Omental fat pad (tissue), 4 donors: Measurements from ENCODE around the gene OVCH1. TPM values are rescaled to one million over a fixed set of nuclear protein-coding genes. Genes with fewer than 3 reads are reported as not detected.

ENCODE experiments used
- ATAC-seq: fragments of 150-250 bp; one replicate; pipeline ENCODE4 v1.9.1; 2016; ENCODE audit warnings: mild to moderate bottlenecking, moderate library complexity; ENCODE audit not compliant: low FRiP score
- DNase-seq: peaks from one replicate; pipeline ENCODE4 v3.0.0-alpha.2; 2019; ENCODE audit warnings: low spot score
- CTCF ChIP-seq, 3 donors: fragments of 450-650 bp; IDR thresholded peaks; one replicate each; pipeline ENCODE4 v1.5.1; 2016 to 2017; ENCODE audit warnings: antibody characterized with exemption in 3 of 3, mild to moderate bottlenecking in 3 of 3, moderate library complexity in 2 of 3
- total RNA-seq, 4 donors: library from RNA; depleted of rRNA; stranded (reverse); fragments of >200 nt; gene quantifications; one replicate each; pipeline ENCODE4 v1.1.0, GENCODE V29; 2016

OVCH1 gene
- total RNA-seq, 4 donors from 2014 or later, result 0.19 to 0.79 (median 0.37) TPM

GRCh38 chr12:29431513-29431912 lies 66.0 kb downstream of the OVCH1 start:
- no peak for ATAC-seq
- no peak for TF ChIP-seq CTCF (IDR thresholded peaks at IDR 0.05)
- DNase-seq, result no peak

- DNase-seq (no peak), ATAC-seq (no peak)
- TF ChIP-seq CTCF (IDR thresholded peaks at IDR 0.05), result no peak
These were observed 66.8 kb downstream of the OVCH1 start for GRCh38 chr12:29430716-29431044.

GRCh38 chr12:29429999-29430715 lies 67.3 kb downstream of the OVCH1 start:
- DNase-seq, result no peak
- no peak for TF ChIP-seq CTCF (IDR thresholded peaks at IDR 0.05)
- ATAC-seq, result no peak

DNA sequence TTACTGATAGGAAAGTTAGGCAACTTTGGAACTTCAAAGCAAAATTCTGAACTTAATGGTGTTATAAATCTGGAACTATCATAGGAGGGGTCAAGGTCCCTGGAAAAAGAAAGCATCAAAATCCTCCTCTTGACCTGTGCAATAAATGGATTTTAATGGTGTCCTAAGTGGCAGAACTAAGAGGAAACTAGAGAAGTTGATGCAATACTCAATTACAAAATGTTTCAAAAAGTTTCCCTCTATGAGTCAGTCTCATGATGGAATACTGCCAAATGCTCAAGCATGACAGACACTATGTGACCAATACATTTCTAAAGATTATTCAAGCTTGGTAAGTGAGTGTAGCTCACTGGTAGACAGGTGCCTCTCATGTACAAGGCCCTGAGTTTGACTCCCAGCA lies 68.9 kb downstream of the OVCH1 start:
- ATAC-seq, result no peak
- no peak for TF ChIP-seq CTCF (IDR thresholded peaks at IDR 0.05)

GRCh38 chr12:29427964-29428363 lies 69.5 kb downstream of the OVCH1 start:
- ATAC-seq, result no peak
- TF ChIP-seq CTCF (IDR thresholded peaks at IDR 0.05), result no peak

More for the DNA sequence above, 68.9 kb downstream of the OVCH1 start:
- no peak for DNase-seq

DNA sequence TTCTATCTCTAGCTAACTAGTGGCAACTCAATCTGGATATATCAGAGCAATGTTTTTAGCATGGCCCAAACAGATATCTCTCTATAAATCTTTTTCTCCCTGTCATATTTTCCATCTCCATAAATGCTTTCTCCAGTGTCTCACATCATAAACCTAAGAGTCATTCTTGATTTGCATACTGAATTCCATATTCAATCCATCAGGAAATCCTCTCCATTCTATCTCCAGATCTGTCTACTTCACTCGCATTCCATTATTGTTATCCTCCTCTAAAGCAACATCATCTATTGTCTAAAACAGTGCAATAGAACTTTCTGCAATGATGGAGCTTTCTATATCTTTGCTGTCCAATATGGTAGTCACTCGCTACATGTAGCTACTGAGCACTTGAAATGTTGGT lies 71.0 kb downstream of the OVCH1 start:
- TF ChIP-seq CTCF (IDR thresholded peaks at IDR 0.05), result no peak
- ATAC-seq (no peak), DNase-seq (no peak)

More at GRCh38 chr12:29427964-29428363, 69.5 kb downstream of the OVCH1 start:
- no peak for DNase-seq

DNA sequence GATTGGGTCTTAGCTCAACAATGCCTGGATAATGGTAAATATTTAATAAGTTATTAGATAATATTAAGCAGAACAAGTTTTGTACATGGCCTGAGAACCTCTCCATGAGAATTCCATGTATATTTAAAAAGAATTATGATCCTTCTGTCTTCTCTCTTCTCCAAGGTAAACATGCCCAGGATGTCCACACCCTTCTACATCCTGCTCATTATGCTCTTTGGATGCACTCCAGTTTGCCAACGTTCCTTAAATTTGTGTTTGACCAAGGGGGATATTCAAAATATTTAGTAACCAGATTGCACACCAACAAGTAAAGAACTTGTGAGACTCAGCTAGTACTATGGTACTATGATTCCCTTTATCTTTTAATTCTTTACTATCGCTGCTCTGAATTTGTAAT lies 71.8 kb downstream of the OVCH1 start:
- DNase-seq, result no peak
- no peak for TF ChIP-seq CTCF (IDR thresholded peaks at IDR 0.05)
- ATAC-seq, result no peak
